DMS79 (cell line): ENCODE measurements around the gene MMP24OS.
"Not testable (repeated sequence)": the region's sequence is repeated elsewhere in the genome, so short reads cannot be mapped to it uniquely, and the experiment has no call there.

ENCODE experiments used
- DNase-seq: peaks from one replicate; lab custom pipeline; 2025; lab: John Stamatoyannopoulos, UW

Gene MMP24OS

DNA sequence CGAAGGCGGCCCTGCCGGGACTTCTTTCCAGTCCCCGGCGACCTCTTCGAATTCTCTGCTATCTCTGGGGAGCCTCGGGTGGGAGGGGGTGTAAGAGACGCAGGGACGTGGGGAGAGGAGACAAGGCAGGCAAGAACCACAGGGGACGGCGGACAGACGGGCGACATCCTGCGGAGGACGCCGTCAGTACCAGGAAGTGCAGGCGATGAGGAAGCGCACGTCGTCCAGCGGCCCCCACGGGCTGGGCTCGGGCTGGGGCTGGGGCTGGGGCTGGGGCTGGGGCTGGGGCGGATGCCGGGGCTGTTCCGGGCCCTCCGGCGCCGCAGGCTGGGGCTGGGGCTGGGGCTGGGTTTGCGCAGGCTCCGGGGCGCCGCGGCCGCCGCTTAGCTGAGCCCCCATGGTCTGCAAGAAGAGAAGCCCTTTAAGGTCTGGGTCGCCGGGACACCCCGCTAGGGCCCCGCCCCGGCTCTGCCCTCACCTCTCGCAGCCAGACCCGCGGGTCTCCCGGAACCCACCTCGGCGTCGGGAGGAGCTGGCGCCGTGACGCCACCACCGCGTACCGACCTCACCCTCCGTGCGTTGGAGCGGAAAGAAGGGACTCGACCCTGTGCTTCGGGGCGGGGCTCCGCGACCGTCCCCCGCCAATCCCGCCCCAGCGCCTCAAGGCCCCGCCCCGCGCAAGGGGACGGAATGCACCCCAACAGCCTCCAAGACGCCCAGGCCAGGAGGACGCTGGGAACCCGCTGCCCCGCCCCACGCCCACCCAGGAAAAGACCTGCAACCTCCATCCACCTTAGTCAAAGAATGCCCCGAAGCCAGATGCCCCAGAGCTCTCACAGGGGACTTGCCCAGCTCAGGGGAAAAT is at the start of gene MMP24OS:
Gene MMP24OS, minus strand, starts transcription at position 592 of the 865 bp plus-strand sequence. Its CDS starts 193 bp downstream, at position 399.
- peak; percentile 65 for DNase-seq

DNA sequence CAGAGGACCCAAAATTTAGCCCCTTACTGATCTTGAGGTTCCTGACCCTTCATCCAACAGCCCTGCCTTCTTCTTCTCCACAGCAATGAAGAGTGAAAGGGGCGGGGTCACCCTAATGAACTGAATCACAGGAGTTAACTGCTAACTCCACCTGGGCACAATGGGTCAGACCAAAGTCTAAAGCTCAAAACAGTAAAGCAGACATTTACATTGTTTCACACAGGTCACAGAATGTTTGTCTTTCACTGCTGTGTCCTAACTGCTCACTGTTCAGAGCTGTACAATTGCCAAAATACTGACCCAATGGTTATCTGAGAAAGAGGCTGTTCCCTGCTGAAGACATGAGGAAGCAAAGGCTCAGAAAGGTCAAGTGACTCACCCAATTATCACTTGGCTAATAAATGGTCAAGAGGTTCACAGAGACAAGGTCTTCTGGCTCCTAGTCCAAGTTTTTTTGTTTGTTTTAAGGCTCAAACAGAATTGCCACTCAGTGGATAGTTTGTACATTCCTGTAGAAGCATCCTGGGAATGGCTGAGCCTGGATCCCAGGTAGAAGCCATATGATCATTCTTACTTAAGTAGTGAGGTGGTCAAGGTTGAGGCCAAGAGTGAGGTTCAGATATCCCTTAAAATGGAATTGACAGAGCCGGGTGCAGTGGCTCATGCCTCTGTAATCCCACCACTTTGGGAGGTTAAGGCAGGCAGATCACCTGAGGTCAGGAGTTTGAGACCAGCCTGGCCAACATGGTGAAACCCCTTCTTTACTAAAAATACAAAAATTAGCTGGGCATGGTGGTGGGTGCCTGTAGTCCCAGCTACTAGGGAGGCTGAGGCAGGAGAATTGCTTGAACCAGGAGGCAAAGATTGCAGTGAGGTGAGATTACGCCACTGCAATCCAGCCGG is 49.4 kb upstream of the MMP24OS start:
- DNase-seq, result no peak

DNA sequence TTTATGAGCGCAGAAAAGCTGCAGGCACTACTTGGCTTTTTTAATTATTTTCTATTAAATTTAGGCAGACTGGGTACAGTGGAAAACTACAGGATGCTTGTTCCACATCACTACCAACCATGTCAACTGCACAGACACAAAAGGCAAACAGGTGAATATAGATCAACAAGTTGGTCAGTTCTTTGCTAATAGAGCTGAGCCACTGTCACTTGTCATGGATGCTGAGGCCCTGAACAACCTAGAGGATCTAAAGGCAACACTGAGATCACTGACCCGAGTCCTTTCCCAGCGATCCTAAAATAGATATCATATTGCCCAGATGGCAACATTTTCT is 48.8 kb upstream of the MMP24OS start:
- no peak for DNase-seq

DNA sequence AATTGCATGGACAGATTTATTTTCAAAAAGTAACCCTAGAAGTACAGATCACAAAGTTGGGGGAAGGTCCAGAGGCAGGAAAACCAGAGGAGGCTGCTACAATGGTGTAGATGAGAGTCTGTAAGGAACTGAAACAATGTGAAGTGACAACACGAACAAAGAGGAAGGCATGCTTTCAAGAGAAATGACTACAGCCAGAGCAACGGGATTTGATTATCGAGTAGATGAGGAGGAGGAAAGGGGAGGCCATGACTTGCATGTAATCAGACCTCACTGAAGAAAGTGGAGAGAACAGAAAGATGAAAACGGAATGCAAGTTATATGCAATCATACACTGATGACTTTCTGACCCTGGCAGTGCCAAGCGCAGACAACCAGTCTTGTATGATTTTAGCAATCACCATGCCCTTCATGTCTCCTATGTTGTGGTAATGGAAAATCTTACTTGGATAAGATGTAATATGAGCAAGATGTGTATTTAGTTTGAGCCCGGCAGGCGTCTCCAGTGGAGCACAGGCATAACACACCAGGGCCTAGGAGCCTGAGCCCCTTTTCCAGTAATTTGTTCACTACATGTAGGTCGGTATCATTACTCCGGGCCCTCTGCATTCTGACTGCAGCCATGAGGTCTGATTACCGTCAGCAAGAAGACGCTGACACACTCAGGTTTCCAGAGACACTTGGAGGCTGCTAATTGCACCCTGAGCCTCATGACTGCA is 48.3 kb upstream of the MMP24OS start:
- DNase-seq, result no peak

DNA sequence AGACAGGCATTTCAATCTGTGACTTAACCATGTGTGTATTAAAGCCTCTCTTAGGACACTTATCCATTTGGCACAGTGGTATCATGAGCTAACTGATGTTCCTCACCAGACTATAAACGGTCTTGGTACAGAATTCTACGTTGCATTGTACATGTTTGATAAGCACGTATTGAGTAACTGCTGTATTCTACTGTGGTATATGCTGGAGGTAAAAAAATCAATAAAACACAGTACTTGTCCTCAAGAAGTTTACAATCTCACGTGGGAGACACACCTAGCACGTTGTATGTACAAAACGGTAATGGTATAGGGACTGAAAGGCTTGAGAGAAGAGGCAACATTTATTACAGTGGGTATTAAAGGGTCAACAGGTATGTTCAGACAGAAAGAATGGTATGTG is 47.5 kb upstream of the MMP24OS start:
- no peak for DNase-seq

DNA sequence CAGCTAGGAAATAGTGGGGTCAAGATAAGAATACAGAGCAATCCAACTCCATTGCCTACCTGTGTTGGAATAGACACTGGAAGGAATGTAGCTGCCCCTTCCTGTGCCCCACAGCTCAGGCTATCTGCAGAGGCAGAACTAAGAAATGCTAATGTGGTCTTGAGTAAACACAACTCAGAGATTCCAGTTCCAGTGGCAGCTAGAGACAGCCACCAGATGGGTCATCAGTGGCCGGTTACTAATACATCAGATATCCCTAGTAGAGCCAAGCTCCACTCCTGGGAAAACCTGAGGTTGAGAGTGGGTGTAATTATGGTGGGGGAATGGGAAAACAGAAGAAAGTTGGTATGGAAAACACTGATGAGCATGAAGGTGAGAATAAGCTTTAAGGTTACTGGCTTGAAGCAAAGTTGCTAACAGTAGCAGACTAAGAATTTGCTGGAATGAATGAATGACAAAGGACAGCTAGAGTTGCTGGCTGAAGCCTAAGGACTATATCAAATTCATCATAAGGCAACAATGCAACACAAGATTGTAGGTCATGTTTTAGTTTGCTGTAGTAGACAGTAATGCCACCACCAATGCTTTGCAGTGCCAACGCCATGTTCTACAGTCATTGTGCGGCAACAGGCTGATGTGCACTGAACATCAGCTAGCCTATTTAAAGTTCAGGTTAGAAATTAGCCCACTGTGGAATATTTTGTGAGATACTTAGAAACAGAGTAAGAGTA is 42.6 kb upstream of the MMP24OS start:
- no peak for DNase-seq

DNA sequence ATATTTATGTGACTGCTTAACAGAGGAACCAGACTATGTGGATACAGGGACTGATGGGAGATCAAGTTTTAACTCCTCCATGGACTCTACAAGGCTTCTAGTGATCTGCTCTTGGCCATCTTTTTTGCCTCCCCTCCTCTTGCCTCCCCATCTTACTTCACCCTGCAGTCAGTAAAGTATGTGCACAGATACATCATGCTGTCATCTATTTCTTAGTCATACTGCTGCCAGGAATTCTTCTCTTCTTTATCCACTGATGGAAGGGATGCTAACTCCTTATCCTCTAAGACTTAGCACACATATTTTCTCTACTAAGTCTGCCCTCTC is 41.9 kb upstream of the MMP24OS start:
- no peak for DNase-seq

DNA sequence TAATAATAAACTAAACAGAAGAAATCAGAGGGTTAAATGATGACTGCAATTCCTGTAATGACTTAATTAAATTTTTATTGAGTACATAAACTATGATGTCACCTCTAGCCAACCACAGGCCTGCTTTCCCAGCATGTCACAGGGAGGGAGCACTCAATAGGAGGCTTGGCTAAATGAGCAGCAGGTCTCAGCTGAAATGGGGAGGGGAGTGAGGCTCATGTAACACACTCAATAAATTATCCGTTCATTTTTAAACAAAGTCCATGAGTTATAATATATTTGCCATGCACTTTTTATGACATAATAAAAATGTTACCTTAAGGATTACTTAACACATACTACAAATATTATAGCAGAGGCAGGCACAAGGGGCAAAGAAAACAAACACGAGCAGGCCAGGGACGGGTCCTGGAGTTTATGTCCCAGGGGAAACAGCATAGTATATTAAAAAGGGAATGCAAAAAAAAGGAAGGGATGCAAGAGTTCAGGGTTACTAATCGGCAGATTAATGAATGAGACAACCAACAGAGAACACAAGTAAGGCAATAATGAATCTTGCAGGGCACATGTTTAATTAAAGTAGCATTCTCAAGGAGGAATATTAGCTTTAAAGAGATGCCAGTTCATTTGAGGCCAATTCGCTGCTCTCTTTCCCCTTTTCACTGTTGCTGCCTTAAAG is 41.4 kb upstream of the MMP24OS start:
- DNase-seq, result no peak

DNA sequence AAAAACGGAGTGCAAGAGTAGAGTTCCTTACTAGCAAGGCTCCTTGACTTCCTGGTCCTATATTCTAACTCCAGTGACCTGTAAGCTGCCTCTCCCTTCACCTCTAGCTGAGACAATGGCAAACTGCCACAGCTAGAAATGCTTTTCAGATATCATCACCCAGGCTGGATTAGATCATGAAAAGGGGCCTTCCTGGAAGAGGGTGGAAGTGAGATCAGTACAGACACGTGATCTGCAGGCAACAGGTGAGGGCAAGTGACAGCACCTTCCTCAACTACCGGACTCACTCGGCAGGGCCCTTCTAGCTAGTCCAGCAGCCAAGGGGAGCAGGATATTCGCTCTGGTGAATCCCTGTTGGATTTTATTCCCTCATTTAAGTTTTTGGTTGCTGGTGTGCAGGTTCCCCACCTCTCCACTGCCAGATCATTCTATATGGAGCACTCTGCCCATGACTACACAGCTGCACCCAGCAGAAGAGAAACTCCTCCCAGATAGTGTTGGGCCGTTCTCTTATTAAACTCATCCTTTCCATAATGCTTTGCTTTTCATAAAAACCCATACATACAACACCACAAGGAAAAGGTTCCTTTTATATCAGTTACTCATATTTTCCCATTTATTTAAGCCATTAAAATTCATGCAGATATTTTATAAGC is 40.7 kb upstream of the MMP24OS start:
- DNase-seq, result no peak

DNA sequence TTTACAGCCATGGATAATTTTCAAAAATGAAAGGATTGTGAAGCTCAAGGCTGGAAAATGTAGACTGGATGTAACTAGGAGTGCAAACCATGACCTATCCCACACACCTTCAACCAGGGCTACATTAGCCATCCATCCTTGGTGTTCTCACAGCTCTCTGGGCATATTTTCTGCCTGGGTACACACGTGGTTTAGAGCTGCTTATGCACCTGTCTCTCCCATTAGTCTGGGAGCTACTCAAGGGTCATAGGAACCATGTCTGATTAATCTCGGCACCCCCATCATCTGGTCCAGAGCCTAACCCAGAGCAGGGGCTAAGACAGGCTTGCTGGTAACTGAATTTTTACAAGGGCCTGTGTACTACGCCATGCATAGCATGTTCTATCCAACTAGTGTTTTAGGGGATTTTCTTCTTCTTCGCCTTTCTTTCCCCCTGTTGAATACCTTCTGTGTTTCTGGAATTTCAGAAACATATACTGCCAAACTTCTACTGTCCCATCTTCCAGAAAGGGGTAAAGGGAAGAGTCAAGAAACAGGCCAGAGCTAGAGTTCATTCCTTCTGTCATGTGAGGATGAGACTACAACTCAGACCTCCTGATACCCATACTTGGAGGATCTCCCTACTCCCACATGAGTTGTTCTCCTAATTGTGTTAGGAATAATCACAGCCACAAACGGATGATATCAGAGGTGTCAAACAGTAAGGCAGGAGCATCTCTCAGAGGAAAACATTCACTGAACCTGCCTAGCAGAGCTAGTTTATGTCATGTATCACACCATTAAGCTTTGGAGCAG is 39.7 kb upstream of the MMP24OS start:
- DNase-seq, result no peak

DNA sequence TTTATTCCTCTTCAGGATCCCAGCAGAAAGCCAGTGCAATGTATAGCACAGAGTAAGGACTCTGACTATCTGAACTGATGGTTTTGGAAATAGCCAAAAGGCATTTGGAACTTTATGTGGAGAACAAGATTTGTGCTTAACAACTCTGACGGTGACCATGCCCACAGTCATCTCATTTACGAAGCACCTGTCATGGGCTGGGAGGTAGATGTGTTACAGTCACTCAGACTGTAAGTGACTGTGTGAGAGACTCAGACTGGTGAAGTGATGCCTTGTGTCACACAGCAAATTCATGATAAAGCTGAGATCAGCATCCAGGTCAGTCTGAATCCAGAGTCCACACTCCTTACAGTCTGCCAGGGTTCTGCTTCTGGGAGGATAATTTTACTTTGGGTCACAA is 38.2 kb upstream of the MMP24OS start:
- no peak for DNase-seq

DNA sequence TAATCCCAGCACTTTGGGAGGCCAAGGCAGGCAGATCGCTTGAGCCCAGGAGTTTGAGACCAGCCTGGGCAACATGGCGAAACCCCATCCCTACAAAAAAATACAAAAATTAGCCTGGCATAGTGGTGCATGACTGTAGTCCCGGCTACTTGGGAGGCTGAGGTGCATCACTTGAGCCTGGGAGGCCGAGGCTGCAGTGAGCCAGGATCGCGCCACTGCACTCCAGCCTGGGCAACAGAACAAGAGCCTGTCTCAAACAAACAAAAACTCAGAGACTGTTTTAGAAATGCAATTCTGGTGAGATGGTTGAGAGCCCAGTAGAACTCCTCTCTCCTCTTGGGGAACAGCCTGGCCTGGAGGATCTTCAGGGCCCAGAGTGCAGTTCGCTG is 37.7 kb upstream of the MMP24OS start:
- DNase-seq, result not testable (repeated sequence)

DNA sequence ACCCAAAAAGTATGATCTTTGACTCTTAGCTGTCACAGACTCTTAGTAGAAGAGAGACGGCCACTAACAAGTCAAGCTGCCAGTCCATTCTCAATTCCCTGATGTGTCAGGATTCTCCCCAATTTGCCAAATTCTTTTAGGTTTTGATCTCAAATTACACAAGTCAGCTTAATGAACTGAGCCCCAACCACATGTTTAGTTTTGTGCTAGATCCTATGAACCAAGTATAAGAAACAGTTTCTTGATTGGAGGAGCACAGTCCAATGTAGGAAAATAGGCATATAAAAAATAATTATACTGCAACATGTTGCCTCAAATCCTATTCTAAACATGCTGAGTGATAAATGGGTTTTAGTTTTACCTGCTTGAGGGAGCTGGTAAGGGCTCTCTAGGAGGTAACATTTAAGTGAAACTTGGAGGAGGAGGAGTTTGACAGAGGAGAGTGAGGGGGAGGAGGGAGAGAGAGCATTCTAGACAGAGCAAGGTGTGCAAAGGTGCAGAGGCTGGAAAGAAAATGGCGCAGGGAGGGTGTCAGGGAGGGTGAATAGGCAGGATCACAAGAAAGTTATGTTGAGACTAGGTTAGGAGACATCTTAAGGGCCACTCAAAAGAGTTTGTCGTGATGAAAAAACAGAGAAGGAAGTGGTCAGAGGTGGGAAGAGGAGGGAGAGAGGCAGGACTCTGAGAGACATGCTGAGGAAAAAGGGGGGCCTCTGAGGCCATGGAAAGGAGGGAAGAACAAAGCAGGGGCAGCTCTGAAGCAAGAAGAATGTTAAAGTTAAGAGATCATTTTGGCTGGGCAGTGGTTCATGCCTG is 37.1 kb upstream of the MMP24OS start:
- no peak for DNase-seq

DNA sequence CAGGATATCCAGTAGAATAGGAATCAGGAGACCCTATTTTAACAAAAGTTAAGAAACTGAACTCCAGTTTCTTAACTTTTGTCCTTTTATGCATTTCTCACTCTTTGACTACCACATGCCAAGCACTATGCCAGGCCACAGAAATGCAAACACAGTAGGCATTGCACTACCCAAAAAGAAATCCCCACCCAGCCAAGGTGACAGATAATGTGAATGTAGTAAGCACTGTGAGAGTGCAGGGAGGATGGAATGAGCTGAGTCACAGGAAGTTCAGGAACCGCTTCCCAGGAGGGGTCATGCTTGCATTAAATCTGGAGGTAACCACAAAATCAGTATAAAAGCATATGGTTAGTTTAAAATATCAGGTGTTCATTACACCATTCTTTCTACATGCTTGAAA is 34.4 kb upstream of the MMP24OS start:
- DNase-seq, result no peak

DNA sequence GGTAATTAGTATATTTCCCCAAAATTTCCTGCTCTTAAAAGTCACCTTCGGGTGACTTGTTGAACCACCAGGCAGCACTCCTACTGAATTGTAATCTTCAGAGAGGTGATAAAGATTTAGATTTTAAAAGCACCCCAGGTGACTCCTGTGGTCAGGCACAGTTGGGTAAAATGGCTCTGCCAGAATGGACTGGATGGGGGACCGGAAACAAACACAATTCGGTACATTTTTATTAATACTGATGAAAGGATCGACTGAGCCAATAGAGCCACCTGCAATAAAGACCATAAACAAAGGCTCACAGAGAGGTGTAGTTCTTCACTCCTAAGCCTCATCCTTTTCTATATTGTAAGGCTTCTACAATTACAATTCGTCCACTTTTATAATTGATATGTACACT is 33.9 kb upstream of the MMP24OS start:
- no peak for DNase-seq

DNA sequence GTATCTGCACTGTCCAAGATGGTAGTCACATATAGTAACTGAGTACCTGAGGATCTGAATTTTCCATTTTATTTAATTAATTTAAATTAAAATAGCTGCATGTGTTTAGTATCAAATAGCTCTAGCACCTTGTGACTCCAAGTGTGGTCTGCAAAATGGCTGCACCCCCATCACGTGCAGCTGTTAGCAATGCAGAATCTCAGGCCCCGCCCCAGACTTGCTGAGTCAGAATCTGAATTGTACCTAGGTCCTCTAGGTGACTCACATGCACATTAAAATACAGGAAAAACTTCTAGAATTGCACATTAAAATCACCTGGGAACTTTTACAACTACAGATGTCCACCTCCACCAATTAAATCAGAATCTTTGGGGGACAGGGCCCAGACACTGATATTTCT is 33.5 kb upstream of the MMP24OS start:
- DNase-seq, result no peak

DNA sequence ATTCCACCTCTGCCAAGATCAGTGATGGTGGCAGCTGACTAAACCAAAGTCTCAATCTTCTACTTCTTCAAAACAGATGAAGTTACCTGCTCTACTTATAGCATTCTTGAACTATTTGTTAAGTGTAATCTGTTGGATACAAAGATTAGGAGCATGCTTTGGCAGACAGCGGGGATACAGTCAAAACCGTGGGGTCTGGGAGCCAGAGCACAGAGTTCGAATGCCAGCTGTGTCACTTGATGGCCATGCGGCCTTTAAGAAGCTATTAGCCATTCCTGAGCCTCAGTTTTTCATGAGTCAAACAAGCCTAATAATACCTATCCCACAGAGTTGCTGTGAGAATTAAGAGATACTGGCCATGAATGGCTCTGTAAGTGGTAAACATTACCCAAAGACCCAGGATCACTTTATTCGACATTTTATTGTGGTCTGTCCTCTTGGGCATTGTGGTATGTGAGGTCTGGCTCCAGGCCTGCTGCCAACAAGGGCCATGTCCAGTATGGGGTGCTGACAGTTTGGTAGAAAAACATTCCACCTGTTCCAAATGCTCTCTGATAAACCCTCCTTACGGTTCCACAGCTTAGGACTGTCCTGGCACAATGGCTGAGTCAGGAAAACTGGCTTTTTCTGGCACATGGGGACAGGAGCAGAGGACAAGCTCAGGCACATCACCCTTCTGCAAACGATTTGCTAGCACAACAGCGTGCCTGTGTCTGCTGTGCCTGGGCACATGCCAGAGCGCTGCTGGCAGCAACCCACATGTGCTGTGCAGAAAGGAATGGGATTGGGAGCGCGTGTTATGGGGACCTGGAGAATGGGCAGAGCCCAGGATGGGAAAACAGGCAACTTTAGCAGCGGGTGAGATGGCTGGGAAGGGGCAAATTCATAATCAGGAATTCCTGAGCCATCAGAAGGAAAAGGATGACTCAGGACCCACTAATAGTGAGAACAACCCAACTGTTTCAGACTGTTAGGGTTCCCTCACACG is 30.0 kb upstream of the MMP24OS start:
- peak; percentile 55 for DNase-seq

DNA sequence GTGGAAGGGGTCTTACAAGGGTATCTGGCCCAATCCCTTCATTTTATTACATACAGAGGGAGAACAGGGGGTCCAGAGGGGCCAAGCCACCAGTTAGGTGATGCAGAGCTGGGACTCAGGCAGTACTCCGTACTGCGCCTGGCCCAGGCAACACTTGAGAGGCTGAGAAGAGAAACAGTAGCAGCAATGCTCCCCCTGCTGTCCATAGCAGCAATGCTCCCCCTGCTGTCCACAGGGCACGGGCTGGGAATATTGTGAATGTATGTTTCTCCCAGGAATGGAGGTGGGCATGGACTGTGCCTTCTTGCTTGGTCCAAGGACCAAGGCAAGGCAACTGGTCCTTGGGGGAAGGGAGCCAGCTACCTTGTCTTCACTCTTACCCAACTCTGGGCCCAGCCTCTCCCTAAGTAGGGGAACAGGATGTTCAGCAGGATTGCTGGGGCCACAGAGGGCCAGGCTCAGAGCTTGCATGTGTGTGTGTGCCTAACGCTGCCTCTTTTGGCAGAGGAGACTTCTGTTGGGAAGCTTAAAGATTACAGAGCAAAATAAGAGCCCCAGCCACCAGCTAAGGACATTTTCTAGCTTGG is 29.1 kb upstream of the MMP24OS start:
- no peak for DNase-seq
